IgD-negative memory B cell (primary cell): ENCODE measurements around the gene DCP2. TPM values are rescaled to one million over a fixed set of nuclear protein-coding genes. Genes with fewer than 3 reads are reported as not detected.
"Not testable (repeated sequence)": the region's sequence is repeated elsewhere in the genome, so short reads cannot be mapped to it uniquely, and the experiment has no call there.

ENCODE experiments used
- H3K27ac Mint-ChIP-seq, 3 donors: one replicate each; pipeline ENCODE4 v1.8.0; 2020 to 2022; ENCODE audit warnings: mild to moderate bottlenecking in 3 of 3, mixed read lengths in 3 of 3, moderate library complexity in 1 of 3
- H3K27me3 Mint-ChIP-seq: one replicate; pipeline ENCODE4 v1.8.0; 2021; ENCODE audit warnings: mixed read lengths
- H3K36me3 Mint-ChIP-seq: one replicate; pipeline ENCODE4 v1.8.0; 2020; ENCODE audit warnings: mild to moderate bottlenecking, mixed read lengths
- H3K4me1 Mint-ChIP-seq, 3 donors: one replicate each; pipeline ENCODE4 v1.8.0; 2020 to 2022; ENCODE audit warnings: mixed read lengths in 3 of 3, mild to moderate bottlenecking in 1 of 3
- H3K4me3 Mint-ChIP-seq, 4 donors: one replicate each; pipeline ENCODE4 v1.8.0; 2020 to 2022; ENCODE audit warnings: mild to moderate bottlenecking in 4 of 4, mixed read lengths in 4 of 4, moderate library complexity in 3 of 4
- H3K9me3 Mint-ChIP-seq, 3 donors: one replicate each; pipeline ENCODE4 v1.8.0; 2020 to 2021; ENCODE audit warnings: mixed read lengths in 3 of 3, mild to moderate bottlenecking in 1 of 3
- polyA plus RNA-seq: library from polyadenylated mRNA; unstranded; fragments of 300-500 nt; fragmentation: Illumina TruSeq; gene quantifications from one replicate; pipeline ENCODE4 v1.2.3, GENCODE V29; 2021

The DCP2 gene
- polyA plus RNA-seq, 1 donor from 2014 or later, result 73.7 TPM

DNA sequence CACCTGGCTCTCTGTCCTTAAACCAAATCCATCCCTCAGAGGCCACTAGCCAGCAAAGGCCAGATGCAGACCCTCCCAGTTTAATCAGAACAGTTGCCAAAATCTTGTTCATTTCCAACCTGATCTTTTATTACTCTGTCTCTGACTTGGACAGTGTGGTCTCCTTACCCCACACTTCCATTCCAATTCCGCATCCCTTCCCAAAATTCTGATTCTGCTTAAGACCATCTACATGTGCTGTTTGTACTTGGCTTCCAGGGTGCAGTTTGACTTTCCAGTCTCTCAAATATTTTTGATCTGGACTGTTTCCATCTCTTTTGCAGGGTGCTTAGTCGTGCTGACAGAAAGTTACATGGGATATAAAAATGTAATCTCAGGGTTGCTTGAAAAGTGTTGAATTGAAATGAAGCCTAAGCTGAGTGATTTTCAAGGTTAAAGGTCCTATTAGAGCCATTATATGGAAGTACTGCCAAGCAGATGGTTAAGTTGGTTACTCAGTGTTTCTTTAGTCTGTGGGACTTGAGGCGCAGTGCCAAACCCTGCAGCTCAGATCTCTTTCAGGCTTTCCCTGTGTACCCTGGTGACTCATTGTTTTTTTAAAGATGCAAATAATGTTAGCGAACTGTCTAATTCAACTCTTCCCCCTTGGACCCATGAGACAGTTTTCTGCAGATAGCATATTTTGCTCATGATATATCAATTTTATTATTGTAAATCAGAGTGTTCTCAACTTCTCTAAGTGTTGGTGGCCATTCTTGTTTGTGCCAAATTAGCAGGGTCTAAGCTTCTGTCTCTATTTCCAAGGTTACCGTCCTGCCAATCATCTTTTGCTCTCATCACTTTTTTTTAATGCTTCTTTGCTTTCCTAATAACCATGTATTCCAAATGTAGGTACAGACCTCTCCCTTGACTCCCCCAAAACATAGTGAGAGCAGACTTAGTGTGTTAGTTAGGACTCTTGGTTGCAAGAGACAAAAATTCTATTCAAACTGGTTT lies 18.2 kb upstream of the DCP2 start:
- Mint-ChIP-seq H3K9me3 (no peaks in the 10 kb centered on the region), H3K4me1 (peaks cover 7 to 27% (median 15%) of the 10 kb centered on the region in 3 donors), H3K36me3 (peaks cover 2% of the 10 kb centered on the region), H3K4me3 (peak overlapping the region in 2 of 4 donors; percentile 39 to 55), H3K27ac (peak overlapping the region in 1 of 3 donors; percentile 28), H3K27me3 (no peaks in the 10 kb centered on the region)

DNA sequence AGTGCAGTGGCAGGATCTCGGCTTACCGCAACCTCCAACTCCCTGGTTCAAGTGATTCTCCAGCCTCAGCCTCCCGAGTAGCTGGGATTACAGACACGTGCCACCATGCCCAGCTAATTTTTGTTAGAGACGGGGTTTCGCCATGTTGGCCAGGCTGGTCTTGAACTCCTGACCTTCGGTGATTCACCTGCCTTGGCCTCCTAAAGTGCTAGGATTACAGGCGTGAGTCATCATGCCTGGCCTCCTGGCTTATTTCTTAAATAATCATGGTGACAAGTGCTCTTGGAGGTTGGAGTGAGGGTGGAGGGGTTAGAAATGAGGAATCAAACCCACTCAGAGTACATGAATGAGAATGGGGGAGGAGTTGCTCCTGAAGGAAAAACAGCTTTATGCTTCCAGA lies 16.7 kb upstream of the DCP2 start:
- peaks cover 12 to 35% (median 21%) of the 10 kb centered on the region in 3 donors for H3K4me1 Mint-ChIP-seq
- H3K36me3 Mint-ChIP-seq, H3K9me3 Mint-ChIP-seq, H3K27me3 Mint-ChIP-seq, H3K4me3 Mint-ChIP-seq, H3K27ac Mint-ChIP-seq: not testable (repeated sequence)

- Mint-ChIP-seq H3K9me3 (no peaks in the 10 kb centered on the region), H3K36me3 (peaks cover 2% of the 10 kb centered on the region), H3K27me3 (no peaks in the 10 kb centered on the region), H3K4me1 (peaks cover 12 to 35% (median 21%) of the 10 kb centered on the region in 3 donors), H3K27ac (no peak overlapping the region), H3K4me3 (peak overlapping the region in 1 of 4 donors; percentile 58)
Observed at GRCh38 chr5:112960315-112960714, 16.3 kb upstream of the DCP2 start.

DNA sequence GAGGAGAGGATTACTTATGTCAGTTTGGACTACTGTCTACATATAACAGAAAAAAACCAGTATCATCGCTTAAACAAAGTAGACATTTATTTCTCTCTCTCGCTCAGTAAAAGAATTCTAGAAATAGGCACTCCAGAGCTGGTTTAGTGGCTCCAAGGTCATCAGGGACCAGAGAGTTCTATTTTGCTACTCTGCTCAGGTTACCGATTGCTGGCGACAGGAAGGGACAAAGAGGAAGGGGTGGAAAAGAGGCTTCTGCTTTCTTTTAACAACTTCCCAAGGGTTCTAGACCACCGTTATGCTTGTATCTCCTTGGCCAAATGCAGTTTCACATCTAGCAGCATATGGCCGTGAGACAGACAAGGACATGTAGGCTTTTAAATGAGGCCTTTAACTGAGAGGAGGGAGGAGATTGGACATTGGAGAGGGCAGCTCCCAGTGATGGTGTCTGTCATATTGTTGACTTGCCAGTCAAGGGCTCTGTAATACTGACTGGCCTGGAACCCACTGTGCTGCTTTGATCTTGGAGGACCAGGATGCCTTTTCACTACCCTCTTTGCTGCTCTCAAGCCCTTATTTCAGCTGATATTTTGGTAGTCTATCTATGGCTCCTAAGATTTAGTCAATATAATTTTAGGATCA lies 15.6 kb upstream of the DCP2 start:
- no peaks in the 10 kb centered on the region for H3K27me3 Mint-ChIP-seq
- peak overlapping the region in 1 of 4 donors; percentile 58 for H3K4me3 Mint-ChIP-seq
- H3K9me3 Mint-ChIP-seq, result no peaks in the 10 kb centered on the region
- H3K36me3 Mint-ChIP-seq, result peaks cover 2% of the 10 kb centered on the region
- no peak overlapping the region for H3K27ac Mint-ChIP-seq
- peaks cover 12 to 35% (median 21%) of the 10 kb centered on the region in 3 donors for H3K4me1 Mint-ChIP-seq

DNA sequence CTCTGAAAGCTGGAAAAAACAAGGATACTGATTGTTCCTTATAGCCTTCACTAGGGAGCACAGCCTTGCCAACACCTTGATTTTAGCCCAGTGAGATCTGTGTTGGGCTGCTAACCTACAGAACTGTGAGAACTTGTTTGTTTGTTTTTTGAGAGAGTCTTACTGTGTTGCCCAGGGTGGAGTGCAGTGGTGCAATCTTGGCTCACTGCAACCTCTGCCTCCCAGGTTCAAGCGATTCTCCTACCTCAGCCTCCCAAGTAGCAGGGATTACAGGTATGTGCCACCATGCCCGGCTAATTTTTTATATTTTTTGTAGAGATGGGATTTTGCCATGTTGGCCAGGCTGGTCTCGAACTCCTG lies 13.2 kb upstream of the DCP2 start:
- H3K4me1 Mint-ChIP-seq, result peaks cover 12 to 30% (median 17%) of the 10 kb centered on the region in 3 donors

GRCh38 chr5:112965733-112966306 lies 10.8 kb upstream of the DCP2 start:
- Mint-ChIP-seq H3K36me3 (no peaks in the 10 kb centered on the region), H3K4me1 (peaks cover 13 to 26% (median 19%) of the 10 kb centered on the region in 3 donors), H3K27ac (no peak overlapping the region), H3K27me3 (no peaks in the 10 kb centered on the region), H3K9me3 (no peaks in the 10 kb centered on the region), H3K4me3 (no peak overlapping the region)

More for the DNA sequence above, 13.2 kb upstream of the DCP2 start:
- H3K9me3 Mint-ChIP-seq, H3K36me3 Mint-ChIP-seq, H3K27ac Mint-ChIP-seq, H3K4me3 Mint-ChIP-seq, H3K27me3 Mint-ChIP-seq: not testable (repeated sequence)

DNA sequence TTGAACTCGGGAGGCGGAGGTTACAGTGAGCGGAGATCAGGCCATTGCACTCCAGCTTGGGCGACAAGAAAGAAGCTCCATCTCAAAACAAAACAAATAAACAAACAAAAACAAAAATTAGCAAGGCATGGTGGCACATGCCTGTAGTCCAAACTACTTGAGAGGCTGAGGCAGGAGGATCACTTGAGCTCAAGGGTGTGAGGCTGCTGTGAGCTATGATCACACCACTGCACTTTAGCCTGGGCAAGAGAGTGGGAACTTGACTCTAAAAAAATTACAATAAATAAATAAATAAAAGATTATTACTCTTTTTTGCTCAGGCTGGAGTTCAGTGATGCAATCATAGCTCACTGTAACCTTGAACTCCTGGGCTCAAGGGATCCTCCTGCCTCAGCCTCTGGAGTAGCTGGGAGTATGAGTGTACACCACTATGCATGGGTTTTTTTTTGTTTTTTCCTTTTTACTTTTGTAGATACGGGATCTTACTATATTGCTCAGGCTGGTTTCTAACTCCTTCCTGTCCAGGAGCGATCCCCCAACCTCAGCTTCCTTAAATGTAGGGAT lies 9.0 kb upstream of the DCP2 start:
- H3K27ac Mint-ChIP-seq, result no peak overlapping the region
- H3K4me1 Mint-ChIP-seq, result peaks cover 17 to 25% (median 24%) of the 10 kb centered on the region in 3 donors
- no peaks in the 10 kb centered on the region for H3K9me3 Mint-ChIP-seq
- H3K36me3 Mint-ChIP-seq, result peaks cover 4% of the 10 kb centered on the region
- no peak overlapping the region for H3K4me3 Mint-ChIP-seq
- no peaks in the 10 kb centered on the region for H3K27me3 Mint-ChIP-seq

- Mint-ChIP-seq H3K9me3 (no peaks in the 10 kb centered on the region), H3K27me3 (no peaks in the 10 kb centered on the region), H3K4me3 (no peak overlapping the region), H3K4me1 (peaks cover 16 to 21% (median 20%) of the 10 kb centered on the region in 3 donors), H3K27ac (no peak overlapping the region), H3K36me3 (peaks cover 4% of the 10 kb centered on the region)
Observed at GRCh38 chr5:112968411-112969106, 8.0 kb upstream of the DCP2 start.

DNA sequence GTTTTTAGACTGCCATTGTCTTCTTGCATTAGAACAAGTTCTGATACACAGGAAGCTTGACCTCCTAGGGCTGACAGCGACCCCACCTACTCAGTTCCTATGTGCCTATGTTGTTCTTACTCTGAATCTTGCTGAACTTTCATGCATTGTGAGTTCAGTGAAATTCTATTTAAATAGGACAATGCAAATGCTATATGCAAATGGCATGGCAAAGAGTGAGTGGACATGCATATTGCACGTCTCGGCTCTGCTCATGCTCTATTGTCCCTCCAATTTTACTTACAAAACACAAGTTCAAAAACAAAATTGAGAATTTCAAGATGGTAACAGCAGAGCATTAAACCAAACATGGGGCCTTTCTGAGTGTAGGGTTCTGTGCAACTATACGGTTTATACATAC lies 5.3 kb upstream of the DCP2 start:
- H3K27ac Mint-ChIP-seq, result no peak overlapping the region
- peaks cover 4% of the 10 kb centered on the region for H3K36me3 Mint-ChIP-seq
- no peaks in the 10 kb centered on the region for H3K27me3 Mint-ChIP-seq
- no peak overlapping the region for H3K4me3 Mint-ChIP-seq
- peaks cover 15 to 22% (median 18%) of the 10 kb centered on the region in 3 donors for H3K4me1 Mint-ChIP-seq
- no peaks in the 10 kb centered on the region for H3K9me3 Mint-ChIP-seq

GRCh38 chr5:112973036-112973435 lies 3.6 kb upstream of the DCP2 start:
- peaks cover 4% of the 10 kb centered on the region for H3K36me3 Mint-ChIP-seq
- H3K27ac Mint-ChIP-seq, result no peak overlapping the region
- H3K9me3 Mint-ChIP-seq, result no peaks in the 10 kb centered on the region
- no peaks in the 10 kb centered on the region for H3K27me3 Mint-ChIP-seq
- H3K4me3 Mint-ChIP-seq, result no peak overlapping the region
- H3K4me1 Mint-ChIP-seq, result peaks cover 18 to 31% (median 25%) of the 10 kb centered on the region in 3 donors

- no peaks in the 10 kb centered on the region for H3K27me3 Mint-ChIP-seq
- H3K9me3 Mint-ChIP-seq, result no peaks in the 10 kb centered on the region
- peaks cover 25 to 38% (median 32%) of the 10 kb centered on the region in 3 donors for H3K4me1 Mint-ChIP-seq
- H3K36me3 Mint-ChIP-seq, result peaks cover 4% of the 10 kb centered on the region
- H3K27ac Mint-ChIP-seq, result no peak overlapping the region
- H3K4me3 Mint-ChIP-seq, result peak overlapping the region in 1 of 4 donors; percentile 36
Observed at GRCh38 chr5:112973904-112974303, 2.7 kb upstream of the DCP2 start.

- Mint-ChIP-seq H3K9me3 (no peaks in the 10 kb centered on the region), H3K4me3 (peak overlapping the region in 2 of 4 donors; percentile 81 to 100), H3K36me3 (peaks cover 4% of the 10 kb centered on the region), H3K4me1 (peaks cover 25 to 42% (median 34%) of the 10 kb centered on the region in 3 donors), H3K27ac (peak overlapping the region in 1 of 3 donors; percentile 89), H3K27me3 (no peaks in the 10 kb centered on the region)
Observed at GRCh38 chr5:112974901-112975300, 1.7 kb upstream of the DCP2 start.

- Mint-ChIP-seq H3K4me1 (peaks cover 26 to 50% (median 38%) of the 10 kb centered on the region in 3 donors), H3K27ac (peak overlapping the region; percentile 89 to 96 (median 95)), H3K9me3 (no peaks in the 10 kb centered on the region), H3K36me3 (peaks cover 4% of the 10 kb centered on the region), H3K27me3 (no peaks in the 10 kb centered on the region), H3K4me3 (peak overlapping the region; percentile 96 to 100 (median 98))
Observed at GRCh38 chr5:112975721-112976431, 722 bp upstream of the DCP2 start.

DNA sequence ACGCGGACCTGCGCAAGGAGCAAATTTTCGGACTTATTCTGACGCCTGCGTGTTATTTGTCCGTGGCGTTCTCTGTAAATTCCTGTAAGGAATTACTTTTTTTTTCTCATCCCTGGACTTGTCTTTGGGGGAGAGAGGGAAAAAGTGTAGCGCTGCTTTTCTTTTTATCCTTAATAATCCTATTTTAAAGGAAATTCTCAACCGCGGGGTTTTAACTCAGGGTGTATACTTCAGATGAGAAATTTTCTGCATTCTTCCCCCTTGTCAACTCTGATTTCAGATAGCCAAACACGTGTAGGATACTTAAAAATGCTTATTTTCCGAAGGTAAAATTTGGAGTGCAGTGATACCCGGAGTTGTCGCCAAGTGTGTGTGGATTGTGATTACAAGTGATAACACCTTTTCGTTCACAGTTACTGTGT lies 853 bp downstream of the DCP2 start:
- H3K9me3 Mint-ChIP-seq, result no peaks in the 10 kb centered on the region
- peaks cover 2% of the 10 kb centered on the region for H3K36me3 Mint-ChIP-seq
- H3K4me1 Mint-ChIP-seq, result peaks cover 28 to 52% (median 41%) of the 10 kb centered on the region in 3 donors
- no peaks in the 10 kb centered on the region for H3K27me3 Mint-ChIP-seq
- peak overlapping the region; percentile 96 to 100 (median 98) for H3K4me3 Mint-ChIP-seq
- peak overlapping the region; percentile 89 to 96 (median 95) for H3K27ac Mint-ChIP-seq
